SK-N-SH (cell line): Measurements from ENCODE around the gene KCNJ13.

Experiments
- CTCF ChIP-seq: fragments of 200-600 bp; sonication (generic); IDR thresholded peaks from 2 replicates; pipeline ENCODE4 v1.6.1; 2017; ENCODE audit warnings: antibody characterized with exemption, mild to moderate bottlenecking, moderate library complexity
- RFX5 ChIP-seq: IDR thresholded peaks from 2 replicates; pipeline ENCODE4 v1.6.1; 2012; ENCODE audit warnings: mild to moderate bottlenecking, improper control_type of control experiment, low read length
- TAF1 ChIP-seq: IDR thresholded peaks from 2 replicates; pipeline ENCODE4 v1.6.1; 2012; ENCODE audit warnings: low read depth, mild to moderate bottlenecking, low read length, moderate library complexity, borderline replicate concordance

- TF ChIP-seq RFX5, result no peak
- no peak for TF ChIP-seq TAF1
- no peak for TF ChIP-seq CTCF
These were observed 27.0 kb downstream of the KCNJ13 start for GRCh38 chr2:232749331-232749730.
